ENCODE data around the gene JAKMIP3.

JAKMIP3 gene

DNA sequence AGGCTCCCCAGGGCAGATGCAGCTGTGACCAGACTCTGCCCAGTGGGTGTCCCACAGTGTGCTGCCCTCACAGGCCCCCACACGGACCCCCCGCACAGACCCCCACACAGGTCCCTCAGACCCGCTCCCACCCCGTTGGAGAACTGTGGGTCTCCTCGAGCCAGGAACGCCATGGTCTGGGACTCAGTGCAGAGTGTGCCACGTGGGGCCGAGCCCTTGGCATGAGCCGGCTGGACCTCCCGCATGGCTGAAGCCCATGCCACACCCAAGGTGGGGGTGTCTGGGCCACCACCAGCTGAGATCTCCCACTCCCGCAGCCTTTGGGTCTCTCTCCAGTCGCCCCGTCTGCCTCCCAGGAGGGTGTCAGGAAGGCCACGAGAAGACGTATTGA is 34.3 kb downstream of the JAKMIP3 start:
- no peak for DNase-seq

DNA sequence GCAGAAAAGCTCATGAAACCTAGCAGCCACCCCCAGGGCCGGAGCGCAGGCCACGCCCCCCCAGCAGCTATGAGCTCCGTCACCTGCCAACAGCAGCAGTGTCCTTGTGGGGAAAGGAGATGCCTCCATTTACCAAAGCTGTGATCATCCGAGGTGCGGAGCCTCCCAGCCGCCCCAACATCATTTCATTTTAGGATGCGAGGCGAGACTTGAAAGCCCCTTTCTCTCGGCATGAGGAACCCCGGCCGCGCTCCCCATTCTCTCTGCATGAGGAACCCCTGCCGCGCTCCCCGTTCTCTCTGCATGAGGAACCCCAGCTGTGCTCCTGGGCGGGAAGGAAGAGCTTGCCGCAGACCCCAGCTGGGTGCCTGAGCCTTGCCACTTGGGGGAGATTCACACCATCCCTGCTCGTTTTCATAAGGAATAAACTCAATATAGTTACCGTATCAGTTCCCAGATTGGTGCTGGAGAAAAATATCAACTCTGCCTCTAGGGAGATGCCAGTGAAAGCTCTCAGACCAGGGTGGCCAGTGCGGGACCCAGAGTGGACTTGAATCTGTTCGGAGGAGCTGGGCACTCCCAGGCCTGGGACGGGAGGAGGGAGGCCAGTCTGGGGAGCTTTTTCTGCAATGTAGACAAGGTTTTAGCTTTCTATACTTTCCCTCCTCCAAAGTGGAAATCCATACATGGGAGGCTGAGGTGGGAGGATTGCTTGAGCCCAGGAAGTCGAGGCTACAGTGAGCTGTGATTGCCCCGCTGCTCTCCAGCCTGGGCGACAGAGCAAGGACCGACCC is 35.0 kb downstream of the JAKMIP3 start:
- DNase-seq, result no peak

DNA sequence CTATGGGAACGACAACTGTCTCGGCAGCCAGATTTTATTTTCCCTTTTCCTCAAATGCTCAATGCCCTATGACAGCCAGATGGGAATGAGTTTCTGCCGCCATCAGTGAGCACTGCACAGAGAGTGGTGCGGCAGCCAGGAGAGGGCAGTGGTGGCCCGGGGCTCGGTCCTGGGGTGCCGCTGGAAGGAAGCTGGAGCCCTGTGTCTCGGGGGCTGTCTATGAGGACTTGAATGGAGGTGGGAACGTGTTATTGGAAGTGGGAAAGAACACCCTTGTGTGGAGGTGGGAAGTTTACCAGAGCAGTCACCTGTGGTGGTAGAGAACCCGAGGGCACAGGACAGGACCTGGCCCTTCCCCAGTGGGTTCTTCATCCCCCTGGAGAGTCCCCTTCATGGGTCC is 35.8 kb downstream of the JAKMIP3 start:
- DNase-seq, result no peak

DNA sequence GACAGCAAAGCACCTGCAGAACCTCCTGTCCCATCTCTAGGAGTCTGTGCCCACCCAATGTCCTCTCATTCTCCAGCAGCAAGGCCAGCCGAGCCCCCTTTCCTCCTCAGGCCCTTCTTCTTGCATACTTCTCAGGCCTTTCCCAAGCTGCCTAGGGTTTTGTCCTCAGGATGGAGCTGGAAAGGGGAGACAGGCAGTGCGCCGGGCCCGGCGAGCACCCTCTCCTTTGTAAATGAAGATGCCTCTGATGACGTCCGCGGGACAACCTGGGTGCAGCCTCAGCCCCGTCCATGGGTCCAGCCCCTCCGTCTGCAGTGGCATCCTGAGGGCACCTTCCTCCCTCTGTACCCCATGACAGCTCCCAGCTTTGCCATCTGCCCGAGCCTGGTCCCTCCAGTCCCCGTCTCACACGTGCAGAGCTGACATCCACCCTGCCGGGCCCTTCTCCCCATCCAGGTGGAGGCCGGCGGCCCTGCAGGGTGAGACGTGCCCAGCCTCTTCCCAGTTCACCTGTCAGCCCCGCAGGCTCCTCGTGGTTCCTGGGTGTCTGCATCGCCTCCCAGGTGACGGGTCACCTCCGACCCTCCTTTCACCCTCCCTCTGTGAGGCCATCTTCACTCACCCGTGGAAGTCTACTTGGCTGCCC is 36.4 kb downstream of the JAKMIP3 start:
- DNase-seq, result no peak

DNA sequence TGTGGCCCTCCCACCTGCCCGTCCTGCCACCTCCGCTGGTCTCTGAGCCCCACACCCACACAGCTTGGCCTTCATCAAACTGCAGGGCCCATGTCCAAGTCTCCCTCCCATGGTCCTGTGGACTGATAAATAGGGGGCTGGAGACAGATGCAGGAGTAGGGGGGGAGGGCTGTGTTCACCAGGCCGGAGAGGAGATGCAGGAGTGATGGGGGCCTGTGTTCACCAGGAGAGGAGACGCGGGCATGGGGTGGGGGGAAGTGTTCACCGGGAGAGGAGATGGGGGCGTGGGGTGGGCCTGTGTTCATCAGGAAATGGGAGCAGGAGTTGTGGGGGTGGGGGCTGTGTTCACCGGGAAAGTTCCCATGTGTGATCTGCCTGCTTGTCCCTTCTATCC is 37.0 kb downstream of the JAKMIP3 start:
- DNase-seq, result no peak

DNA sequence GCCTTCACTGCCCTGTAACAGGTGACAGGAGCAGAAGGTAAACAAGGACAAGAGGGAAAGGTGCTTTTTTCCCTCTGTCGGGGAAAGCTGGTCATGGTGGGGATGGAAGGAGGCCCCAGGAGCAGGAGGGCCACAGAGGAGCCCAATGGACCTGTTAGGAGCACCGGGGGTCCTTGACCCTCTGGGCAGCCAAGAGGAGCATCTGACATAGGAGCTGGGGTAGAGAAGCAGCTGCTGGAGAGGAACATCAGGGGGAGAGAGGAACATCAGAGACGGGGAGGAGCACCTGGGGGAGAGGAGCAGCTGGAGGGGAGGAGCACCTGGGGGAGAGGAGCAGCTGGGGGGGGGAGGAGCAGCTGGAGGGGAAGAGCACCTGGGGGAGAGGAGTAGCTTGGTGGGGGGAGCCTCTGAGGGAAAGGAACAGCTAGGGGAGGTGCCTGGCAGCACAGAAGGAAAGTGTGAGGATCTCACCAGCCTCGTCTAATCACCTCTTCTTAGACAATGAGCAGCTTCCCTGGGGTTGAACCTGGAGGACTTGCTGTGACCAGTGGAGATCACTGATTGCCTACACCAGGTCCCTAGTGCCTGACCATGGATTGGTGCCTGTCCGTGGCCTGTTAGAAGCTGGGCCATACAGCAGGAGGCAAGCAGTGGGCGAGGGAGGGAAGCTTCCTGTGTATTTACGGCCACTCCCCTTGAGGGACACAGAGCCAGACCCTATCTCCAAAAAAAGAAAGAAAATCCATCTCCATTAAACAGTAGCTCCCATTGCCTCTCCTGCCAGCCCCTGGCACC is 37.6 kb downstream of the JAKMIP3 start:
- no peak for DNase-seq

DNA sequence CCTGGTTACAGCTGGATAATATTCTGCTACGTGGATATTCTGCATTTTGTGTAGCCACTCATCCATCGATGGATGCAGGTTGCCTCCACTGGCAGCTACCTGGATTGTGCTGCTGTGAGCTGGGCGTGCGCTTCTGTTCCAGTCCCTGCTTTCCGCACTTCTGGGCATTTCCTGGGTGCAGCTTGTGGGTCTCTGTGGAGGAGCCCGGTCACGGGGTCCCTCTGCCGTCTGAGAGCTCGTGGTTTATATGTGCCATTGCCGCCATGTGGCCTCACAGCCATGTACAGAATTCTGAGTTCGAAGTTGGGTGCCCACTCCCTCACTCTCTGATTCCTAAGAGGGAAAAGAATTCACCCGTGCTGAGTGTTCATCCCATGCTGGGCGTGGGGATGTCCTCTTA is 38.3 kb downstream of the JAKMIP3 start:
- DNase-seq, result no peak

DNA sequence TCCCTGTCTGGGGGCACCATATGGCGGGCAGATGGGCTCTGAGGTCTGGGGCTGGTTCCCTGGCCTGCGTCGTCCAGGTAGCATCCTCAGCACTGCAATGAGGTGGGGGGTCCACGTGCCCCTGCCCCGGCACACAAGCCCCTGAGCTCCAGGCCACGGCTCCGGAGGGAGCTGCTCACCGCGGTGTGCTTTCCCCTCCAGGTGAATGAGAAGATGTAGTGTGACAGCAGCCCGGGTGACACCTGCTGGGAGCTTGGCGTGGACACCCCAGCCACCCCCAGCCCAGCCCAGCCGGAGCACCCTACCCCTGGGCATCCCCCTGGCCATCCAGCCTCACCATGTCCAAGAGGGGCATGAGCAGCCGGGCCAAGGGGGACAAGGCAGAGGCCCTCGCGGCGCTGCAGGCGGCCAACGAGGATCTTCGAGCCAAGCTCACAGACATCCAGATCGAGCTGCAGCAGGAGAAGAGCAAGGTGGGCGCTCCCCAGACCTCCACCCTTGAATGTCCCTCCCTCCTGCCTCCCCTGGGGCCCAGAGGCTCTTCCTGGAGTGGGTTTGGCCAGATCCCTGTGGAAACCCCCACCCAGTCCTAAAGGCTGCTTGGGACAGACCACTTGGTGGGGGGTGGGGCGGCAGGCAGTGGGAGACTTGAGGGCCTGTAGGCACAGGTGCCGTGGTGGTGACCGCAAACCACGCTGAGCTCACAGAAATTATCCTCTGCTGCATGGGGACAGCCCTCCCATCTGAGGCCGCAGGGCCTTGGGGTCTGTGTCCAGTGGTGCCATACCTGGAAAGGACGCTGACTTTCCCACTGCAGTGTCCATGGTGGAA is 38.9 kb downstream of the JAKMIP3 start:
- DNase-seq, result no peak

DNA sequence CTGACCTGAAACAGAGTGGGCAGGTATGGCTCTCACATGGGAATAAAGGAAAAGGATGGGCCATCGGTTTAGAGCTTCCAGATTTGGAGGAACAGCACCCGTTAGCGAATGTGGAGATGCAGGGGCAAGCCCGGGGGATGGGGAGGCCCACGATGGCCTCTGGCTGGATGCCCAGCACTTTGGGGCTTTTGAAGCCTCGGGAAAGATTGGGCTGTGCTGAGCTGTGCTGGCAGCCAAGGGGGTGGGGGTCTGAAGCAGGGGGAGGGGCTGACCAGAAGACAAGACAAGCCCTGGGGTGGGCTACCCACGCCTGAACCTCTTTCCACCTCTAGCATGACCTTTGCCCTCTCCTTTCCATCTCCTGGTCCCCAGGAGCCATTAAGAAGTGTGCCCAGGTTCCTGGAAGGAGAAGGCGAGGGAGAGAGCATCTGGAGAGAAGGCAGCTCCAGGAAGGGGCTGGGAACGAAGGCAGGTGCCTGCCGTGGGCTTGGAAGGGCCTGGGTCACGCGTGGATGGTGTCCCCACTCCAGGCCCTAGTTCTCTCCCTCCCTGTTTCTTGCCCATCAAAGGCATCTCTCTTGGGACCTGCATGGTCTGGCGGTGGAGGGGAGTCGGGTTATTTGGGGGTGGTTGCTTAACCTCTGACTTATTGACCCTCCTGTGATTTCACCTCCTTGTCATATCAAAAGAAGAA is 39.7 kb downstream of the JAKMIP3 start:
- DNase-seq, result no peak

DNA sequence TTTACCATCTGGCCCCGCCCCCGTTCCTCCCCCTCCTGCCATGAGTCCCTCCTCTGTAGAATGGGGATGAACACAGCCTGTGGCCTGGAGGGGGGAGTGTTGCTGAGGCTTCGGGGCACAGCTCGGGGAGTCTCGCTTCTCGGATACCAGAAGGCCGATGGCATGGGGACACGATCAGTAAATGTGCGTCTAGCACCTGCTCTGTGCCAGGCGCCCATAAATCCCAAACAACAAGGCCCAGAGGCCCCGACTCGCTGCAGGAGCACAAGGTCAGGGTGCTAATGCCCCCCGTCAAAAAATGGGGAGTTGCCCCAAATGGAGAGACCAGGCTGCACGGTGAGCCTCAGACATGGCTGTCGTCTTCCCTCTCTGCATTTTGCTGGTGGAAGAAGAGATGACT is 40.7 kb downstream of the JAKMIP3 start:
- DNase-seq, result no peak

DNA sequence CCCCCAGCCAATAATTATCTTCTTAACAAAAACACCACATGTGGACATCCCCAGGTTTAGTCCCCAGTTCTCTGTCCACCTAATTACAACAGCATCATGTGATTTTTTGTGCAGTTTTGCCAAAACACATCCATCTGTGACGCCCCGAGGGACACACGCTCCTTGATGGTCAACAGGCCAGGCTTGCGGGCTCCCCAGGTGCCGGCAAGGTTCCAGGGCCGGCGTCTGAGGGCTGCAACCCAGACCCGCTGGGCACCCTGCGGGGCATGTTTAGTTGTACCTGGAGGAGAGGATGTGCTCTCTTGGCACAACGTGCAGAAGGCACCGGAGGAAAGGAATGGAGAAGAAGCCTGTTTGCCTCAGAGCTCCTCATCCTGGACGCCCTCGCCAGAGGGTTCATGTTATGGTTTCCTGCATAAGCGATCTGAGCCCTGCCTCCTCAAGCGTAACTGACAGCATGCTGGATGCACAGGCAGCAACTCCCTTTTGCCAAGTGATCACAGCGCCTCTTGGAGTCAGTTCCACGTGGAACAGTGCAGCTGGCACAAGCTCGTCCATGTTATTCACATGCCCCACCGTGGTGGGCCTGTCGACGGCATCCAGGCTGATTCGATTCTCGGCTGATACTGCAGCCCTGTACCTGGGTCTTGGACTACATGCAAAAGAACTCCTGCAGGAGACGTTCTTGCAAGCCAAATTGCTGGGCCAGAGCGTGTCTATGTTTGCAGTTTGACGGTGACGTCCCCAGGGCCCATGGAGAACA is 41.6 kb downstream of the JAKMIP3 start:
- no peak for DNase-seq

DNA sequence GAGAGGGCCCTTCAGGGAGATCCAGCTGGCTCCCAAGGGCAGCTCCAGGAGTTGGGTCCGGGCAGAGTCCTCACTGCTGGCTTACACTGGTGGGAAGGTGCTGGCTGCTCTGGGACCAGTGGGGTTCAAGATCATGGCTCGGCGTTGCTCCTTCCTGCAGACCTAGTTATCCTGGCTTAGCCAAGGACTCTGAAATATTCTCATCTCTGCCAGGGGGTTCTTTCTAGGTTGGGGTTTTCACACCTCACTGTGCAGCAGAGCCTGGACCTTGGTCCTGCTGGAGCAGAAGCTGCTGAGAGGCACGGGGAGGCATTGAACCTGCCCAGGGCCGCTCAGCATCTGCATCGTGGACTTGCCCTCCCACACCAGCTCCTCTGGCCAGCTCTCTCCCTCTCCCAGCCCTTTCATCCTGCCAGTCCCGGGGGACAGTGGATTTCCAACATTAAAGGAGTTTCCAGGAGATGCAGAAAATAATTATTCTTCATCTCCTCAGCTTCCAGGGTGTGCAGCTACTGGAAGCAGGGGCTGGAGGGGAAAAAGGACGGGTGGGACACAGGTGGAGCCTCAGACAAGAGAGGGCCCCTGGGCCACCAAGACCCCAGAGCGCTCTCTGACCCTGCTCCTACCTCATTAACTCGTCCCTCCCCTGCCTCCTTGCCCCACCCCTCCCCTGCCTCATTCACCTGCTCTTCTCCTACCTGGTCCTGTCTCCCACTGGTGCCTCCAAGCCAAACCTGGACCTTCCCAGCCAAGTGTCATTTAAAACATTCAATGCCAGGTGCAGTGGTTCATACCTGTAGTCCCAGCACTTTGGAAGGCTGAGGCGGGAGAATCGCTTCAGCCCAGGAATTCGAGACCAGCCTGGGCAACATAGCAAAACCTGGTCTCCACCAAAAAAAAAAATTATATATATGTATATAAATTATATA is 42.5 kb downstream of the JAKMIP3 start:
- DNase-seq, result no peak

DNA sequence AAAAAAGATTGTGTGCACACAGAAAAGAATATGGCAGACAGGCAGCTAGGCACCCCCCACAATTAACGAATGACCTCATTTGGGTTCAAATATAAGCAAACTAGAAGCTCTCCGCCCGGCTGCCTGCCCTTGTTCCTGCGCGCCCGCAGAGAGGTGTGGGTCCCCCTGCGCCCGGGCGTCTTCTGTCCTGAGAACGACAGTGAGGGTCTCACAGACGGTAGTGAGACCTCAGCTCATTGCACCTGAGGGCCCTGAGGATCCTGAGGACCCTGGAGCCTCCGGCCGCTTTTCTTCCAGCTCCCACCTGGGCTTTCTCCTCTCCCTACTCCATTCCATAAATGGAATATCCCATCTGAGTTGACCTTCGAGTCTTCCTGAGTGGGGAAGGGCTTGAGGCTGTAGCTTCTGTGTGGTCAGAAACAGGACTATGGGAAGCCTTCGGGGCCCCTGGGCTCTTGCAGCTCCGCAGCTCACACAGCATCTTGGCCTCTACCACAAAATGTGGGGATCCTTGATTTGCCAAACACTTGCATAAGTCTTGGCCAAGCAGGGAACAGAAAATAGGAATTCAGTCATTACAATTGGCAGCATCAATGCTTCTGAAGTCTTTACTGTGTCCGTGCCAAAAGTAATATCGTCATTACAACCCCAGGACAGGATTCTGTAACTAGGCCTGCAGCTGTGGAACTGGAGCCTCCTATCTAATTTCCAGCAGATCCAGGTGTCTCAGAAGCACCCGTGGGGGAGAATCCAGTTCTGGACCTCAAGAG is 43.8 kb downstream of the JAKMIP3 start:
- no peak for DNase-seq

DNA sequence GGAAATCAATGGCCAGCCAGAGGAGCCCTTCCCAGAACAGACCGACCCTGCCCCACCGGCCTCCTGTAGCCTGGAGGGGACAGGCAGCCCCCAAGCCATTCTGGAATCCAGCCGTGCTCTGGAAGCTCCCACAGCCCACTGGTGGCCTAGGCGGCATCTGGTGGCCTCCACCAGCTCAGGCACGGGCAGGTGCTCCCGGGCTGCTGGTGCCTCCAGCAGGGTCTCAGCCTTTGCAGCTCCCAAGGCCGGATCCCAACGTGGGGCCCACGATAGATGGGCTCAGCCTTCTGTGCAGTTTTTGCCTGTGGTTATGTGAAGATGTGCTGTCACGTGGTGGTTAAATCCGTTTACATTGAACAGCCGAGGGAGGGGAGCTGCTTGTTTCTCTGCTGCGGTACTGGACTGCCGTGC is 44.4 kb downstream of the JAKMIP3 start:
- DNase-seq, result no peak

DNA sequence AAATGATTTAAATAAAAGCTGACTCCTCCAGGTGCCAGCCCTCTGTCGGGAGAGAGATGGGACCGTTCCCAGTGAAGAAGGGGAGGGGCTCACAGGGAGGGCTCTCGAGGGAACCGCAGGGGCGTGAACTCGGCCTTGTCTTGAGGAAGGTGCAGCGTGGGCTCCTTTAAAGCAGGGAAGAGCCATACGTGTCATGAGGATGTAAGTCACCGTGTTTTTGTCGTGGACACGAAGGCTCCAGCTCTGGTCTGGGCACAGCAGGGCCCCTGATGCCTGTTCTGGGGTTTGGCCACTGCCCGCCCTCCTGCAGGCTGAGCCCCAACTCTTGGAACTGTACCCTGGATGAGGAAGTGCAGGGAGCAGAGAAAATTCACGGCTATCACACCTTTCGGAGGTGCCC is 45.0 kb downstream of the JAKMIP3 start:
- DNase-seq, result no peak

DNA sequence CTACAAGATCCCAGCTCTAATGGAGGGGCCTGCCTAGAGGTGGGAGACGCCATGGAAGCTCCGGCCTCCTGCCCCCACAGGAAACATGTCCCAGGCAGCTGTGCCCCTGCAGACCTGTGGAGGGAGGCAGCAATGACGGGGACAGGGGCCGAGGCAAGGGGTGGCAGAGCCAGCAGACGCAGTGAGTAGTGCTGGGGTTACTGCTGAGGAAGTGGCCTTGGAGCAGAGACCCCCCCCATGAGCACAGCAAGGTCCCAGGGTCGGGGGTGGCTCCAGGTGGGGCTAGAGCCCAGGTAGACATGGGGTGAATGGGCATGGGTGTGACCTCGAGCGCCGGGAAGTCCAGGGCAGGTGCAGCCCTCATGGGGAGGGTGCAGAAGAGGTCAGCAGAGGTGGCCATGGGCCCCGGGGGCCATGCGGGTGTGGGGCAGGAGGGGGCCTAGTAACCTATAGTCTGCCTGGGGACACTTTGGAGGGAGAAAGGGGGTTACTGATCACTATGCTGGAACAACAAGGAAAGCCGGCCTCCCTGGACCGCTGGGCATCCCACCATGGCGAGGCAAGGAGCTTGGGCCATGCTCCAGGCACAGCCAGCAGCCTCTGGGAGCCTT is 45.5 kb downstream of the JAKMIP3 start:
- DNase-seq, result no peak

DNA sequence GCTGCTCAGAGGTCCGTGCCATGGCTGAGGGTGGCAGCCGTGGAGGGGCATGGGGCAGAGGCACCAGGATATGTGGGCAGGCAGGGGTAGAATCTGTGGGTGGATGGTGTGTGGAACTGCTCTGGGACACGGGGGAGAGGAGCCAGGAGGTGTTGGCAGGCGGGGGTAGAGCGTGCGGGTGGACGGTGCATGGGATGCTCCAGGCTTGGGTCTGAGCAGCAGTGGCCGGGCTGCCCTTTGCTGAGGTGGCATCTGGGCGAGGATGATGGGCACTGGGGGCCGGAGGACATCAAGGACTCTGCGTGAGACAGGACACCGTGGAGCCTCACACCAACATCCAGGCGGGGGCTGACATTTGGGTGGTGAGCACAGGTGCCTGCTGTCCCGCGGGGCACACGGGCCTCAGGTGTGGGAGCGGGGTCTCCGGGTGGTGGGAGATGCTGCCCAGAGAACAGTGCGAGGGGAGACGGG is 46.2 kb downstream of the JAKMIP3 start:
- DNase-seq, result no peak

DNA sequence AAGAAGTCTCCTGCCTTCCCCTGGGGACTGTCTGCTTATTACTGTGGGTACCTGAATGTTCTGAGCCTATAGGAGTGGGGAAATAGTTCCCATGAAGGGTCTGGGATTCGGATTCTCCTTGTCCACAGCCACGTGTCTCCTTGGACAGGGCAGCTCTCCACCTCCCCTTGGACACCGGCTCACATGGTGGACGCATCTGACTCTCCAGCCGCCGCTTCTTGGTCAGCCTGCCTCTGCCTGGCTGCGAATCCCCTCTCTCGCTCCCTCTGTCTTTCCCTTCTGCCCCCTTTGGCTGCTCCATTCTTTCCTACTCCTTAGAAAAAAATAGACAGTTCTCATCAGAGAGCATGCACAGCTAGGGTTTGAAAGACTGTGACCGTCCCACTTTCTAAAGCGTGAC is 46.9 kb downstream of the JAKMIP3 start:
- no peak for DNase-seq

DNA sequence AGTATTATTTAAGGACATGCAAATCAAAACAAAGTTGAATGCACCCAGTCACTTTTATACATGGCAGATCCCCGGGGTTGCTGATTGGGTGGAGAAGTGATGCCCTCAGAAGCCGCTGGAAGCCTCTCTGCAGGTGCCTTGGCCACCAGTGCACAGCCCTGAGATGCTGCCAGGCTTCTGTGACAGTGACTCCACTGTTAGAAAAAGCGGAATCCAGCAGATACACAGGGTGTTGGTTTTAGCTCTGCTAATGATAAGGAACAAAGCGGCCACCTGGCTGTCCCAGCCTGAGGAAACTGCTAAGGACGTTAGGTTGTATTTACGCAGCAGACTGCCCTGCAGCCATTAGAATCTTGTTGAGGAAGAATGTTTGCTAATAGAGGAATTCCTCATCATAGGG is 47.5 kb downstream of the JAKMIP3 start:
- DNase-seq, result no peak

Measured in fibroblast of skin of abdomen (primary cell).